ENCODE results near the gene GRM2.

GRM2 gene

GRCh38 chr3:51706788-51707731 lies at the start of gene GRM2:
Gene GRM2, plus strand, starts transcription at chr3:51707068. Its CDS starts 1,916 bp downstream, at chr3:51708984.
- no peak for DNase-seq

DNA sequence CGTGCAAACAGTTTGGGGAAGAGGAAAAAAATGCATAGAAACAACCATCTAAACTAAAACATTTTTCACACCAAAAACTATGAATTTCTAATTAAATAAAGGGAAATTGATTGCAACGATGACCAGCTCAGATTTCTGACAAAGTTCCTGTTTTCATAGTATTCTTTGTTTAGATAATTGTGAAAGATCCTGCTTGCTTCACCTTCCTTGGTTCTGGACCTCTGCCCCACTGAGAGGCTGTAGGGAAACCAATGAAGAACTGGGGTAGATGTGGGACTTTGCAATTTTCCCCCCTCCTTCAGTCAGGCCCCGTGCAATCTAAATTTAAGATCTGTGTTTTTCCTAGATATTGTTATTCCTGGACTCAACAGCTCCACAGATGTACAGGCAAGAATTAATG lies 49.6 kb upstream of the GRM2 start:
- DNase-seq = no peak

GRCh38 chr3:51659942-51660341 lies 46.9 kb upstream of the GRM2 start:
- no peak for DNase-seq

DNA sequence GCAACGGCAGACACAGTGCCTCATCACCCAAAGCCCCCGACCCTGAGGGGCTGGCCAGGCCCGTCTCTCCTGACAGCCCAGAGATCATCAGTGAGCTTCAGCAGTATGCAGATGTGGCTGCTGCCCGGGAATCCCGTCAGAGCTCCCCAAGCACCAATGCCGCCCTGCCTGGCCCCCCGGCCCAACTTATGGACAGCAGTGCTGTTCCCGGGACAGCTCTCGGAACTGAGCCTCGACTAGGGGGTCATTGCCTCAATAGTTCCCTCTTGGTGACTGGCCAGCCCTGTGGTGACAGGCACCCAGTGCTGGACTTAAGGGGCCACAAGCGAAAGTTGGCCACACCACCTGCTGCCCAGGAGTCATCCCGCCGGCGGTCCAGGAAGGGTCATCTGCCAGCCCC lies 44.4 kb upstream of the GRM2 start:
- DNase-seq = no peak

- no peak for DNase-seq
Measured at GRCh38 chr3:51668756-51669155, 38.1 kb upstream of the GRM2 start.

GRCh38 chr3:51669241-51670052 lies 37.4 kb upstream of the GRM2 start:
- peak; percentile 71 to 81 for DNase-seq

DNA sequence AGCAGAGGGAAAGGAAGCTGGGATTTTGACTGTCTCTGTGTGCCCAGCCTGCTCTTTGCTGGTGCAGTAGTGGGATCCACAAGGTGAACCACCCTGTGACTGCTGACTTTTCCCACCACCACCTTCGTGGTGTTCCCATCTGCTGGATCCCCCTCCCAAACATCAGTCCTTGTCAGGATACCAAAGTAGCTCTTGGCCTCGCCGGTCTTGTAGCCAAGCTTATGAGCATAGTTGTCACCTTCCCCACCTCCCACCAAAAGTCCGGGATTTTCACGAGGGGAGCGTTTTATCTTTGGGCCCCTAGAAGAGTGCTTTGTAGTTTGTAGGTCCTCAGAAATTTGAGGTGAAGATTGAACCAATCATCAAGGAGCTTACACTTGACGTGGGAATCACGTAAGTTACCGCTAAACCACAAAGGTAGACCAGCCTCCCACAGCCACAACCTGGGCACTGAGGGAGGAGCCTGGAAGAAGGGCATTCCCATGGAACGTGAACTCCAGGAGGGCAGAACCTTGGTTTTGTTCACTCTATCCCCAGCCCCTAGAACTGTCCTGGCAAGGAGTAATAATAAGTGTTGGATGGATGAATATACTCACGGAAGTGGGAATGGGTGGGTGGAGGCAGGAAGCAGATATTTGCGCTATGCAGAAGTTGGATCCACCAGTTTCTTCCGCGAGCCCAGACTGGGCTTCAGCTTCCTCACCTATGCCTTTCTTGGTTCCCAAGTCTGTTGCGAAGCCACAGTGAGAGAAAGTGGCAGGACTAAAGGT lies 36.6 kb upstream of the GRM2 start:
- DNase-seq = peak; percentile 19 to 31

DNA sequence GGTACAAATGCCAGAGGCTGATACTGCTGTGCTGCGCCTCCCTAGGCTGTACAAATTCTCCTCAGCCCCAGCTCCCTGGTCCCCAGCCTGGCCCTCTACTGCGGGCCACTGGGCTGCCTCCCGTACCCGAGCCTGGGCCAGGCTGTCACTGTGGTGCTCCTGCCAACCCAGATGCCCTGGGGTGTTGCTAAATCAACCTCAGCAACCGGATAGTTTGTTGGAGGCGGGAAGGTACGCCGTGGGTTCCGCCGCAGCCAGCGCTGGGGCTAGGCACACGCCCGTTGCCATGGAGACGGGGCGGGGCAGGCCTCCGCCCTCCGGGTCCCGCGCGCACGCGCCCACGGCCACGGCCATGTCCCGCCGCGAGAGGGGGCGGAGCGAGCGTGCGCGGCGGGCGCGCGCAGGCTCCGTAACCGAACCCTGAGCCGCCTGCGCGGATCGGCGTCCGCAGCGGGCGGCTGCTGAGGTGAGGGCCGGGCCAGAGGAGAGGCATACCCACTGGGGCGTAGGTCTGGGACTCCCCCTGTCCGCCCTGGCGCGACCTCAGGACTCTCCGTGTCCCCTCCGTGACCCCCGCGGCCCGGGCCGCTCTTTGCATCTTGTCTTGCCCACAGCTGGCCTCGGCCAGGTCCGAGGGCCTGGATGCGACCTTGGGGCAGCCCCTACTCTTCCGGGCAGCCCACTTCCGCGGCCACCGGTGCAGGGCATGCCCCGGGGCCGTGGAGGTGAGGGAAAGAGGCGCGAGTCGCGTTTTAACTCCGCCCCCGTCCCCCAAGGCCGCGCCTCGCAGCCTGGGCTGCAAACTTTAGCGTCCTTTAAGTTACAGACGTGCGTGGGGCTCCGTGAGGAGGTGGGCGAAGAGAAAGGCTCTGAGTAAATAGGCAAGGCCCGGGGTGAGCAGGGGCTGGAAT lies 35.8 kb upstream of the GRM2 start, which contains the start of gene TEX264:
TEX264 (plus strand) TSS at position 430 of the 911 bp plus-strand sequence. CDS start 3,053 bp downstream, outside the sequence.
- peak; percentile 91 to 96 for DNase-seq

- peak; percentile 54 to 56 for DNase-seq
Measured at GRCh38 chr3:51671734-51672475, 35.0 kb upstream of the GRM2 start.

DNA sequence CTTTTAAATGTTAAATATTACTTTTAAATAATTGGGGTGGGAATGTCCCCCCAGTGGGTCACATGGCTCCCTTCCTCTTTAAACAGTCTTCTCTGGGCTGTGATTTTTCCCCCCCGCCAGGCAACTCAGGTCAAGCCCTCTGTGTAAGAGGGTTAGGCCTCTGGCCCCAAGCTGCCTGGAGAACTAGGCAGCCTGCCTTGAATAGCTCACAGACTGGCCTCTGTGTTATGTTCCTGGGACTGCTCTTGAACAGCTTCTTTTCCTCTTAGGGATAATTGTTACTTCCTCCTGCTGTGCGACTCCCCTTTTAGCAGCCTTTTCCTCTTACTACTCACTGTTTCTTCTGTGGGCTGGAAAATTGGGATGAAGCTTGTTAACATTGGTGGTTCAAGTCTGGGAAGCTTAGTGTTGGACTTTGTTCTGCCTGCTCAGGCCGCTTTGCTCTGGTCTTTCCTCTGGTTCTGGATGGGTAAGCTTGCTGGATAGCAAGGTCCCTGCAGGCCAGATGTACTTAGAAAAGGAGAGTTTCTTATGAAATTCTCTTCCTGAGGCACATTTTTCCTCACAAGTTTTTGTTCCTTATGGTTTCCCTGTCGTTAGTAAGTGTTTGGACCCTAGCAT lies 33.6 kb upstream of the GRM2 start:
- no peak for DNase-seq

GRCh38 chr3:51673802-51674654 lies 32.8 kb upstream of the GRM2 start:
- no peak for DNase-seq

- peak in 1 of 2 donors; percentile 27 for DNase-seq
Measured at GRCh38 chr3:51675201-51675611, 31.7 kb upstream of the GRM2 start.

DNA sequence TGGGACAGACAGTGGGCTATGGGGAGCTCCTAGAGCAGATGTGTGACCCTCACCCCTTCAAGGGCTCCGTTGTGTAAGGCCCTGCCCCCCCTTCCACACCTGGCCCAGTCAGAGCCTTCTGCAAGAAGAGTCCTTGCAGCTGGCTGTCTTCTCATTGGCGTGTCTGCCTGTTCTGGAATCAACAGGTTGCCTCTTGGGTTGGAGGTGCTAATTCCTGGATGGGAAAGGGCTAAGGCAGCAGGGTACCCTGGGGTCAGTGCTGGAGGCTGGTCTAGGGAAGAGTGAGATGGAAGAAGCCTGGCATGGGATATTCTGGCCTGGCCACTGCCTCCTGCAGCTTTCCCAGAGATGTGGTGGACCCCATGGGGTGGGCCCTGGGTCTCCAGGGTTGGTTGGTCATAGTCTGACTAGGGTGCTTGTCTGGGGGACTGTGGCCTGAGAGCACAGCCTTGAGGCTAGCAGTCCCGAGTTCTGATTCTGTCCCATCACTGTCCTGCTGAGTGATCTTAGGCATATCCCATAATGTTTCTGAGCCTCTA lies 30.7 kb upstream of the GRM2 start:
- DNase-seq = no peak

GRCh38 chr3:51677358-51677757 lies 29.5 kb upstream of the GRM2 start:
- DNase-seq = no peak

DNA sequence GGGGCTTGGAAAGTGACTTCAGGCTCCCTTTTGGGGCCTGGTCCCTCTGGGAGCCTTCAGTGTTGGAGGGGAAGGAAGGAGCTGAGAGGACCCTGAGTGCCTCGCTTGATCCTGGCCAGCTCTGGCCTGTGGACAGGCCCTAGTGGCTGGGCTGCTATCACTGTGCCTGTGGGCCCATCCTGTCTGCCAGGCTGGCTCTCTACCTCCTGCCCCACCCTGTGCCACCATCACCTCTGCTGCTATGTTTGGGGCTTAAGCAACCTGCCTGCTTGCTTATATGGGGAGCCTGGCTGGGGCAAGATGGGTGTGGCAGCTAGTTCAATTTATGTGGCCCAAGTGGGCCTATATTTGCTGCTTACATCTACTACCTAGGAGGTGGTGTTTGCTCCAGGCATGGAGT lies 28.7 kb upstream of the GRM2 start:
- DNase-seq = no peak

DNA sequence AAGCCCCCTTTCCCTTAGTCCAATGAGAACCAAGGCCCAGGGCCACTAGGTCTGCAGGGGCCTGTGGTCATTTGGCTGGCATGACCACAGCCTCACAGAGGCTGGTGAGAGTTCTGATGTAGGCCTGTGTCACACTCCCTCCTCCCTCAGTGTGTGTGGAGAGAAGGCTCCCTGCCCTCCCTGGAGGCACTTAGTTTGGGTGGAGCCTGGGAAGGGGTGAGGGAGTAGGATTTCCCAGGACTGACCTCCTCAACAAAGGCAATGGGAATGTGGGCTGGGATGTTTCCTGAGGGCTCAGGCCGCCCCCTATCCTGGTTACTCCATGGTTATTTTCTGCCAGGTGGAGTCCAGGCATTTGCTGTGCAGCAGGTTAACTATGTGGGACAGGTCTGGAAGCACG lies 28.2 kb upstream of the GRM2 start:
- no peak for DNase-seq

DNA sequence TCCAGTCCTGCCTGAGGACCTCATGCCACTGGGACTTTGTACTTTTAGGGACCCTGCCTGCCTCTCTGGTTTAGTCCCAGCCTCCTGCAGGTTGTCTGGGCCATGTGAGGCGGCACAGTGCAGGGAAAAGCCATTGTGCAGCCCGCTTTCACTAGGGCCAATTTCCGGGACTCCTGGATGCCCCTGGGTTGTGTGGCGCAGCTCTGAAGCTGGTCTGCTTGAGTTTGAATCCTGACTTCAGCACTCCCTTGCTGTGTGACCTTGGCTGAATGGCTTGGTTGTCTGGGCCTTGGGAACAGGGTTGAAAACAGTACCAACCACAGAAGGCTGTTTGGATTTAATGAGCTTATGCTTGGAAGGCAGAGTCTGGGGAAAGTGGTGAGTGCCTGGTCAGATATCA lies 27.6 kb upstream of the GRM2 start:
- no peak for DNase-seq

- no peak for DNase-seq
Measured at GRCh38 chr3:51679777-51680176, 27.1 kb upstream of the GRM2 start.

DNA sequence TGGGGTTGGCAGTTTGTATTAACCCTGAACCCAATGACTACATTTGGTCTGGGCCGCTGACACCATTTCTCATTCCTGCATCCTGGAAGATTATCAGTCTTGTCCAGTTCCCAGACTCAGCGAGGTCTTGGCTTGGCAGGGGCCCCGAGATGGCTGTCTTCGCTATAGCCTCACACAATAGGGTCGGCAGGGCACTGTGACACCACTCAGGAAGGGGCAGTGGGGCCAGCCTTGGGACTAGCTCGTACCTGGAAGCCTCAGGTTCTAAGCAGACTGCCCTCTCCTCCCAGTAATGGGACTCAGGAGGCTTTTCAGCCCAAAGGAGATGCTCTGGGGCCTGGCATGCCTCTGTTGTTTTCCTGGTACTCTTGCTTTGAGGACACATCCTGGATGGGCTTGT lies 26.7 kb upstream of the GRM2 start:
- DNase-seq = no peak
